Measurements from ENCODE around the gene FEZ2.

The FEZ2 gene

GRCh38 chr2:36567711-36568408, 30.1 kb downstream of the FEZ2 start:
- H3K9ac ChIP-seq (ENCODE audit: low read length), result no peak overlapping the region
- H3K79me1 ChIP-seq (ENCODE audit: low read length), result peaks cover 8% of the 10 kb centered on the region
- H4K12ac ChIP-seq (ENCODE audit: low read depth, low read length), result no peak overlapping the region
- H3K27me3 ChIP-seq (ENCODE audit: insufficient read depth, low read length), result no peaks in the 10 kb centered on the region
- no peak overlapping the region for H3K23ac ChIP-seq (ENCODE audit: low read length)
- H3K79me2 ChIP-seq (ENCODE audit: control insufficient read depth, insufficient read depth, low read length, poor library complexity), result no peaks in the 10 kb centered on the region
- H4K91ac ChIP-seq (ENCODE audit: low read depth, low read length), result no peak overlapping the region
- H3K4me2 ChIP-seq (ENCODE audit: low read length), result no peak overlapping the region
- H3K14ac ChIP-seq (ENCODE audit: low read length), result no peak overlapping the region
- H3K9me3 ChIP-seq (ENCODE audit: insufficient read depth, low read depth, low read length), result no peaks in the 10 kb centered on the region
- no peak overlapping the region for H2AFZ ChIP-seq (ENCODE audit: insufficient read depth, low read length, poor library complexity)
- H3K27ac ChIP-seq (ENCODE audit: low read depth, low read length), result no peak overlapping the region
- H2BK12ac ChIP-seq (ENCODE audit: low read length), result no peak overlapping the region
- no peak for DNase-seq
- H3K4me1 ChIP-seq (ENCODE audit: control insufficient read depth in 1 of 2, insufficient read depth in 2 of 2, low read length in 2 of 2), result peaks cover 5 to 16% of the 10 kb centered on the region in 2 experiments
- no peak overlapping the region for H2BK120ac ChIP-seq (ENCODE audit: insufficient read depth, low read length, poor library complexity)
- H4K8ac ChIP-seq (ENCODE audit: low read depth, low read length), result no peak overlapping the region
- no peak overlapping the region for H3K4ac ChIP-seq (ENCODE audit: low read depth, low read length)
- H2AK5ac ChIP-seq (ENCODE audit: low read length), result no peak overlapping the region
- peaks cover 5 to 7% of the 10 kb centered on the region in 2 experiments for H3K36me3 ChIP-seq (ENCODE audit: control insufficient read depth in 1 of 2, insufficient read depth in 2 of 2, low read length in 2 of 2)
- H2BK5ac ChIP-seq (ENCODE audit: low read depth, low read length, poor library complexity), result no peak overlapping the region
- no CpG with 5 or more reads among the region's 6 CpGs for WGBS (ENCODE audit: extremely low coverage, insufficient coverage, insufficient read length)
- no peak overlapping the region for H3K18ac ChIP-seq (ENCODE audit: low read length)
- H3K4me3 ChIP-seq (ENCODE audit: low read depth, low read length), result no peak overlapping the region

- no CpG with 5 or more reads among the region's 4 CpGs for WGBS (ENCODE audit: extremely low coverage, insufficient coverage, insufficient read length)
- H2BK12ac ChIP-seq (ENCODE audit: low read length), result no peak overlapping the region
These were observed 31.1 kb downstream of the FEZ2 start for GRCh38 chr2:36566887-36567286.

GRCh38 chr2:36565712-36566111, 32.3 kb downstream of the FEZ2 start:
- H3K79me1 ChIP-seq (ENCODE audit: low read length), result peaks cover 12% of the 10 kb centered on the region
- H3K4me3 ChIP-seq (ENCODE audit: low read depth, low read length), result no peak overlapping the region
- no peak overlapping the region for H3K18ac ChIP-seq (ENCODE audit: low read length)
- H3K4me1 ChIP-seq (ENCODE audit: control insufficient read depth in 1 of 2, insufficient read depth in 2 of 2, low read length in 2 of 2), result peaks cover 9 to 17% of the 10 kb centered on the region in 2 experiments
- no peak for DNase-seq
- H3K4ac ChIP-seq (ENCODE audit: low read depth, low read length), result peak overlapping the region; percentile 21
- H4K91ac ChIP-seq (ENCODE audit: low read depth, low read length), result no peak overlapping the region
- H3K9ac ChIP-seq (ENCODE audit: low read length), result no peak overlapping the region
- H3K9me3 ChIP-seq (ENCODE audit: insufficient read depth, low read depth, low read length), result no peaks in the 10 kb centered on the region
- no peak overlapping the region for H4K12ac ChIP-seq (ENCODE audit: low read depth, low read length)
- no peak overlapping the region for H2AFZ ChIP-seq (ENCODE audit: insufficient read depth, low read length, poor library complexity)
- H3K23ac ChIP-seq (ENCODE audit: low read length), result no peak overlapping the region
- H2BK12ac ChIP-seq (ENCODE audit: low read length), result peak overlapping the region; percentile 81
- peak overlapping the region; percentile 54 for H2BK5ac ChIP-seq (ENCODE audit: low read depth, low read length, poor library complexity)
- no peaks in the 10 kb centered on the region for H3K27me3 ChIP-seq (ENCODE audit: insufficient read depth, low read length)
- no peak overlapping the region for H3K14ac ChIP-seq (ENCODE audit: low read length)
- peaks cover 2 to 5% of the 10 kb centered on the region in 2 experiments for H3K36me3 ChIP-seq (ENCODE audit: control insufficient read depth in 1 of 2, insufficient read depth in 2 of 2, low read length in 2 of 2)
- H3K27ac ChIP-seq (ENCODE audit: low read depth, low read length), result no peak overlapping the region
- H2AK5ac ChIP-seq (ENCODE audit: low read length), result peak overlapping the region; percentile 86
- no CpG with 5 or more reads among the region's 4 CpGs for WGBS (ENCODE audit: extremely low coverage, insufficient coverage, insufficient read length)
- no peaks in the 10 kb centered on the region for H3K79me2 ChIP-seq (ENCODE audit: control insufficient read depth, insufficient read depth, low read length, poor library complexity)
- H3K4me2 ChIP-seq (ENCODE audit: low read length), result no peak overlapping the region
- no peak overlapping the region for H2BK120ac ChIP-seq (ENCODE audit: insufficient read depth, low read length, poor library complexity)
- H4K8ac ChIP-seq (ENCODE audit: low read depth, low read length), result no peak overlapping the region

More at GRCh38 chr2:36566887-36567286, 31.1 kb downstream of the FEZ2 start:
- no peak overlapping the region for H3K27ac ChIP-seq (ENCODE audit: low read depth, low read length)
- H3K18ac ChIP-seq (ENCODE audit: low read length), result no peak overlapping the region
- no peak overlapping the region for H2BK120ac ChIP-seq (ENCODE audit: insufficient read depth, low read length, poor library complexity)
- no peak overlapping the region for H3K4me2 ChIP-seq (ENCODE audit: low read length)
- no peak overlapping the region for H2BK5ac ChIP-seq (ENCODE audit: low read depth, low read length, poor library complexity)
- no peaks in the 10 kb centered on the region for H3K9me3 ChIP-seq (ENCODE audit: insufficient read depth, low read depth, low read length)
- no peak overlapping the region for H4K12ac ChIP-seq (ENCODE audit: low read depth, low read length)
- H3K4ac ChIP-seq (ENCODE audit: low read depth, low read length), result no peak overlapping the region
- H3K23ac ChIP-seq (ENCODE audit: low read length), result no peak overlapping the region
- H3K4me1 ChIP-seq (ENCODE audit: control insufficient read depth in 1 of 2, insufficient read depth in 2 of 2, low read length in 2 of 2), result peaks cover 5 to 14% of the 10 kb centered on the region in 2 experiments
- H4K91ac ChIP-seq (ENCODE audit: low read depth, low read length), result no peak overlapping the region
- H3K4me3 ChIP-seq (ENCODE audit: low read depth, low read length), result no peak overlapping the region
- H3K79me1 ChIP-seq (ENCODE audit: low read length), result peaks cover 8% of the 10 kb centered on the region
- H3K79me2 ChIP-seq (ENCODE audit: control insufficient read depth, insufficient read depth, low read length, poor library complexity), result no peaks in the 10 kb centered on the region
- H2AFZ ChIP-seq (ENCODE audit: insufficient read depth, low read length, poor library complexity), result no peak overlapping the region
- no peak overlapping the region for H3K14ac ChIP-seq (ENCODE audit: low read length)
- H3K27me3 ChIP-seq (ENCODE audit: insufficient read depth, low read length), result no peaks in the 10 kb centered on the region
- no peak overlapping the region for H3K9ac ChIP-seq (ENCODE audit: low read length)
- no peak overlapping the region for H4K8ac ChIP-seq (ENCODE audit: low read depth, low read length)
- H3K36me3 ChIP-seq (ENCODE audit: control insufficient read depth in 1 of 2, insufficient read depth in 2 of 2, low read length in 2 of 2), result peaks cover 5% of the 10 kb centered on the region in 2 experiments
- no peak for DNase-seq
- no peak overlapping the region for H2AK5ac ChIP-seq (ENCODE audit: low read length)

DNA sequence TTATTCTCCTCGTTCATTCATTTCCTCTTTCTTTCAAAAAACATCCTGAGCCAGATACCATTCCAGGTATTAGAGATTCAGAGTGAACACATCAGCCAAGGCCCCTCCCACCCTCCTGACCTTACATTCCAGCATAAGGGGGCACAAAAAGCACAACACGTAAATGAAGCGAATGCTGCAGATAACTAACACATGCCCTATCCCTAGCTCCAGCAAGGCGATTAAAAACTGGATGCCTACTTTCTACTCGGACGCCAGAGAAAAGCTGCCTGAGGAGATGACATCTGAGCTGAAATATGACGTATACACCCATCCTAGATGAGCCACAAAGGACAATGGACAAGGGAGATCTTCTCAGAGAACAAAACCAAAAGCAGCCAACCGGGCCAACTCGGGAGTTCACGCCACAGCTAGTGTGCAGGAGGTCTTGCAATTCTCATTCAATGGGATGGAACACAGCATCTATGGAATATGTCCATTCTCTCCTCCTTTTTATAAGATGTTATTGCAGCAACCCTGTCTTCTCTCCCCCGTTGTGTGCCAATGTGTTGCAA, 33.5 kb downstream of the FEZ2 start:
- Histone ChIP-seq H4K8ac (ENCODE audit: low read depth, low read length) (no peak overlapping the region), H4K91ac (ENCODE audit: low read depth, low read length) (no peak overlapping the region), H2BK12ac (ENCODE audit: low read length) (no peak overlapping the region), H3K9ac (ENCODE audit: low read length) (no peak overlapping the region), H3K36me3 (ENCODE audit: control insufficient read depth in 1 of 2, insufficient read depth in 2 of 2, low read length in 2 of 2) (peaks cover 2 to 5% of the 10 kb centered on the region in 2 experiments), H3K23ac (ENCODE audit: low read length) (no peak overlapping the region), H3K4ac (ENCODE audit: low read depth, low read length) (no peak overlapping the region), H3K4me3 (ENCODE audit: low read depth, low read length) (no peak overlapping the region), H3K4me2 (ENCODE audit: low read length) (no peak overlapping the region), H3K79me2 (ENCODE audit: control insufficient read depth, insufficient read depth, low read length, poor library complexity) (no peaks in the 10 kb centered on the region), H4K12ac (ENCODE audit: low read depth, low read length) (no peak overlapping the region), H2BK120ac (ENCODE audit: insufficient read depth, low read length, poor library complexity) (no peak overlapping the region), H3K18ac (ENCODE audit: low read length) (no peak overlapping the region), H3K27ac (ENCODE audit: low read depth, low read length) (no peak overlapping the region), H3K14ac (ENCODE audit: low read length) (no peak overlapping the region), H3K4me1 (ENCODE audit: control insufficient read depth in 1 of 2, insufficient read depth in 2 of 2, low read length in 2 of 2) (peaks cover 11 to 22% of the 10 kb centered on the region in 2 experiments), H3K79me1 (ENCODE audit: low read length) (peaks cover 14% of the 10 kb centered on the region), H3K9me3 (ENCODE audit: insufficient read depth, low read depth, low read length) (no peaks in the 10 kb centered on the region), H2BK5ac (ENCODE audit: low read depth, low read length, poor library complexity) (no peak overlapping the region), H2AK5ac (ENCODE audit: low read length) (no peak overlapping the region), H3K27me3 (ENCODE audit: insufficient read depth, low read length) (no peaks in the 10 kb centered on the region), H2AFZ (ENCODE audit: insufficient read depth, low read length, poor library complexity) (no peak overlapping the region)
- peak in 1 of 2 donors; percentile 22 for DNase-seq
- WGBS (ENCODE audit: extremely low coverage, insufficient coverage, insufficient read length), result 100% methylated on average over 1 of the region's 11 CpGs
